Bronchial epithelial cell (primary cell): ENCODE results near the gene RRP9. TPM values are rescaled to one million over a fixed set of nuclear protein-coding genes. Genes with fewer than 3 reads are reported as not detected.

ENCODE experiments used
- DNase-seq: peaks from one replicate; pipeline ENCODE4 v3.0.0-alpha.2; 2010; ENCODE audit warnings: low read depth
- FAIRE-seq: peaks from 2 replicates; lab custom pipeline; 2011; peaks lifted over from hg19 to GRCh38; lab: Jason Lieb, UNC
- H3K27me3 ChIP-seq: 2 replicates; pipeline ENCODE4 v1.5.1; 2011; ENCODE audit warnings: low read length; ENCODE audit not compliant: control insufficient read depth, insufficient read depth
- H3K36me3 ChIP-seq: 2 replicates; pipeline ENCODE4 v1.5.1; 2011; ENCODE audit warnings: low read length; ENCODE audit not compliant: control insufficient read depth, insufficient read depth
- H3K4me3 ChIP-seq: 2 replicates; pipeline ENCODE4 v1.5.1; 2011; ENCODE audit warnings: mild to moderate bottlenecking, low read depth, low read length, control low read depth
- CTCF ChIP-seq: IDR thresholded peaks from 2 replicates; pipeline ENCODE4 v1.5.1; 2011; ENCODE audit warnings: mild to moderate bottlenecking, moderate library complexity, low read length, control low read depth, inconsistent platforms; ENCODE audit not compliant: insufficient read depth, severe bottlenecking
- total RNA-seq: library from RNA; depleted of rRNA; stranded (reverse); fragments of >200 nt; gene quantifications from 2 replicates; pipeline ENCODE4 v1.2.1, GENCODE V29; 2014

RRP9 gene
- total RNA-seq, 1 donor from 2014 or later = 70.8 TPM

DNA sequence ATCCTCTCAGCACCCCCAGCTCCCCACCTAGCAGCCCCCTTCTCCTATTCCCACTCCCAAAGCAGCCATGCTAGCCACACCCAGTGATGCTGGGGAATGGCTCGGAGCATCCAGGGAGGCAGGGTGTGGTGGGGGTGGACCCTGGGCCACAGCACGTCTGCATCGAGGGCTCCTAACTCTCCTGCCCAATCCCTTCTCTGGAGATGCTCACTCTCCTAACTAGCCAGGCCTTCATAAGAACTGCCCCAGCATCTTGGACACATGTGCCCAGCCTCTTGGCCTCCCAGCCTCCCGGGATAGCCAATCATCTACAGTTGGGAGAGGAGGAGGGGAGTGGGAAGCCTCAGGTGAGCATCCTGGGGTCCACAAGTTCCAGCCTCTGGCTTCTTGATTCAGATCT, 22.8 kb upstream of the RRP9 start:
- H3K36me3 ChIP-seq = no peaks in the 10 kb centered on the region
- TF ChIP-seq CTCF = no peak
- DNase-seq (no peak), FAIRE-seq (no peak)
- H3K4me3 ChIP-seq = no peak overlapping the region
- H3K27me3 ChIP-seq = no peaks in the 10 kb centered on the region

- FAIRE-seq = no peak
- Histone ChIP-seq H3K27me3 (no peaks in the 10 kb centered on the region), H3K4me3 (no peak overlapping the region), H3K36me3 (peaks cover 1% of the 10 kb centered on the region)
- TF ChIP-seq CTCF = no peak
- DNase-seq = no peak
Measured at GRCh38 chr3:51963951-51964451, 22.3 kb upstream of the RRP9 start.

DNA sequence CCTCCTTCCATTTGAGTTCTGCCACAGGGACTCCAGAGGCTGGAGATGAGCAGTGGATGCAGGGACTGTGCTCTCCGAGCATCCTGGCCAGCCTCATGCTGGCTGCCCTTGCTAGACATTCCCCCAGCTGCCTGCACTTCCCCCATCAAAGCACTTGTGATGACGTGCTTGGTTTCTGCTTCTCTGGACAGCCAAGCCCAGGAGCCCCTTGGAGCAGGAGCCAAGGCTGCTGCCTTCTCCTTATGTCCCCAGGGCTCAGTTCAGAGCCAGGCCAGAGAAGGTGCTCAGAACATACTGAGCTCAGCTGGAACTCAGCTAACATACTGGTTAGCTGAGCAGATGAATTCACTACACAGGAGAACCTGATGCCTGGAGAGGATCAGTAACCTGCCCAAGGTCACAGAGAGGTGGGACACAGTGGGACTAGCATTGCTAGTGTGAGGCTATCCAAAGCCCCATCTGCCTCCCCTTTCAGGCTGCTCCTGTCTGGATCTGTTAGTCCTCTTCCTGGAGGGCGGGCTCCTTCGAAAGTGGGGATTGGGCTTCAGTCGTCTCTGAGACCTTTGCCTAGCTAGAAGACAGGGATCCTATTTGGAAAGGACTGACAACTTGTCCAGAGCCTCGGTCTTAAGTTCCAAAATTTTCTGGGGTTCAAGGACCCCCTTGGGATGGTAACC, 21.3 kb upstream of the RRP9 start:
- no peak for FAIRE-seq
- Histone ChIP-seq H3K27me3 (no peaks in the 10 kb centered on the region), H3K4me3 (no peak overlapping the region), H3K36me3 (peaks cover 1% of the 10 kb centered on the region)
- no peak for DNase-seq
- TF ChIP-seq CTCF = no peak

DNA sequence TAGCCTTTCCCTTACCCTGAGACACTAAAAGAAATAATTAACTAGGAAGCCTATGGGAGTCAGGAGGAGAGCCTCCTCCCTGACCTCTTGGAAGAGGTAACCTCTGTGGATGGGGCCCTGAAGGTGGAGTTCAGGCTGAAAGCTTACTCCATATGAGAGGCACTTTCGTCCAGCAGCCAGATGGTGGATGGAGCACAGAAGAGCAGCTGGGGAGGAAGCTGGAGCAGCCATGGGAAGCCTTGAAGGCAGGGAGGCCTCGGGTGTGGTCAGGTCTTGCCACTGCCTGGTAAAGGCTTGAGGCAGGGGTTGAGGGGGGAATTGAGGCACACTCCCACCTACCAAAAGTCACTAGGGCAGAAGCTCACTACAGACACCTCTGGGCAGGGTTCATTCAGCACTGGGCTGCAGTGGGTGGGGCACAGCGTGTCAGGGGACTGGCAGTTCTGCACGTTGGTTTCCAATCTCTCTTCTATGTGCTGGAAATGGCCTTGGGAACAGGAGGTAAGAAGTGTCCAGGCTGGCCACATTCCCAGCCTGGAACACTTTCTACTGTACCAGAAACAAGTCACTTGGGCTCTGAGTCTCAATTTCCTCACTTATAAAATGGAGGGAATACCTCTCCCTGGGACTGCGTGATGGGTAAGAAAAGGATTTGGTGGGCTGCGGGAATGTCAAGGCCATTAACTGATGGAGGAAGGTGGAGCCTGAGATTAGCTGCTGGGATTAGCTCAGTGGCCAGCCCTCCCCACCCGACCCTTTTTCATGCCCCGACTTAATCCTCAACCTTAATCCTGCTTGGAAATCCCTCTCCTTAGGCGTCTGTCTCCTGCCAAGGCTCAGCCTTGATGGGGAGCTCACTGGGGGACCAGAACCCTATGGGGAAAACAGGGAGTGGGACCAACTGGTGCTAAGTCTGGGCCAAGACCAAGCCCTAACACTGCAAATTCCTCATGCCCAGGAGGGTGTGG, 20.2 kb upstream of the RRP9 start:
- FAIRE-seq (no peak), DNase-seq (no peak)
- TF ChIP-seq CTCF = no peak
- peaks cover 1% of the 10 kb centered on the region for H3K36me3 ChIP-seq
- no peaks in the 10 kb centered on the region for H3K27me3 ChIP-seq
- no peak overlapping the region for H3K4me3 ChIP-seq

GRCh38 chr3:51961011-51961410, 19.3 kb upstream of the RRP9 start:
- Histone ChIP-seq H3K36me3 (peaks cover 1% of the 10 kb centered on the region), H3K27me3 (no peaks in the 10 kb centered on the region), H3K4me3 (no peak overlapping the region)
- TF ChIP-seq CTCF = no peak
- FAIRE-seq = no peak
- no peak for DNase-seq
